ENCODE results near the gene IQCE.
A peak's percentile ranks its signal among the peaks of the same experiment; 100 is the strongest.
"Not testable (repeated sequence)": the region's sequence is repeated elsewhere in the genome, so short reads cannot be mapped to it uniquely, and the experiment has no call there.

IQCE gene

GRCh38 chr7:2602406-2603043, 43.7 kb downstream of the IQCE start:
- no peak for DNase-seq (ENCODE audit: low spot score)

- no peak for DNase-seq (ENCODE audit: low spot score)
These were observed 44.5 kb downstream of the IQCE start for GRCh38 chr7:2603044-2603965.

GRCh38 chr7:2604608-2605174, 45.9 kb downstream of the IQCE start:
- no peak for DNase-seq (ENCODE audit: low spot score)

GRCh38 chr7:2605608-2606538, 47.1 kb downstream of the IQCE start:
- DNase-seq (ENCODE audit: low spot score): no peak

- DNase-seq (ENCODE audit: low spot score): no peak
These were observed 47.8 kb downstream of the IQCE start for GRCh38 chr7:2606539-2606936.

GRCh38 chr7:2607122-2607922, 48.5 kb downstream of the IQCE start:
- DNase-seq (ENCODE audit: low spot score): no peak

GRCh38 chr7:2607923-2608904, 49.4 kb downstream of the IQCE start:
- no peak for DNase-seq (ENCODE audit: low spot score)

- peak; percentile 52 for DNase-seq (ENCODE audit: low spot score)
These were observed 50.2 kb downstream of the IQCE start for GRCh38 chr7:2608921-2609411.

GRCh38 chr7:2609646-2610045, 50.9 kb downstream of the IQCE start:
- DNase-seq (ENCODE audit: low spot score): not testable (repeated sequence)

- no peak for DNase-seq (ENCODE audit: low spot score)
These were observed 51.7 kb downstream of the IQCE start for GRCh38 chr7:2610466-2610865.

- no peak for DNase-seq (ENCODE audit: low spot score)
These were observed 52.1 kb downstream of the IQCE start for GRCh38 chr7:2610898-2611297.

GRCh38 chr7:2611401-2611800, 52.6 kb downstream of the IQCE start:
- no peak for DNase-seq (ENCODE audit: low spot score)

GRCh38 chr7:2611922-2612321, 53.1 kb downstream of the IQCE start:
- no peak for DNase-seq (ENCODE audit: low spot score)

GRCh38 chr7:2612445-2613097, 53.8 kb downstream of the IQCE start:
- no peak for DNase-seq (ENCODE audit: low spot score)

- DNase-seq (ENCODE audit: low spot score): no peak
These were observed 54.5 kb downstream of the IQCE start for GRCh38 chr7:2613098-2613930.

GRCh38 chr7:2613931-2614600, 55.3 kb downstream of the IQCE start:
- DNase-seq (ENCODE audit: low spot score): peak; percentile 51

GRCh38 chr7:2614631-2615330, 56.0 kb downstream of the IQCE start:
- no peak for DNase-seq (ENCODE audit: low spot score)
